ENCODE data around the gene SERAC1. TPM values are rescaled to one million over a fixed set of nuclear protein-coding genes. Genes with fewer than 3 reads are reported as not detected.
"Not testable (repeated sequence)": the region's sequence is repeated elsewhere in the genome, so short reads cannot be mapped to it uniquely, and the experiment has no call there.

The SERAC1 gene
- total RNA-seq, result 9.3 and 13.4 TPM in 2 replicates
- 8.7 TPM for polyA plus RNA-seq (2012)

- no peak for DNase-seq (ENCODE audit: low read depth)
Measured at GRCh38 chr6:158168040-158168289, at the start of gene SERAC1. TSS of gene SERAC1 (minus strand) at chr6:158168262. CDS start at chr6:158158363, 9,899 bp downstream.

- peak; percentile 87 for DNase-seq (ENCODE audit: low read depth)
Measured at GRCh38 chr6:158213925-158214674, 46.0 kb upstream of the SERAC1 start.

GRCh38 chr6:158211273-158212055, 43.4 kb upstream of the SERAC1 start:
- no peak for DNase-seq (ENCODE audit: low read depth)

GRCh38 chr6:158209582-158210333, 41.7 kb upstream of the SERAC1 start:
- DNase-seq (ENCODE audit: low read depth), result not testable (repeated sequence)

GRCh38 chr6:158208226-158209030, 40.4 kb upstream of the SERAC1 start:
- DNase-seq (ENCODE audit: low read depth), result not testable (repeated sequence)

GRCh38 chr6:158207422-158207788, 39.3 kb upstream of the SERAC1 start:
- no peak for DNase-seq (ENCODE audit: low read depth)

- no peak for DNase-seq (ENCODE audit: low read depth)
Measured at GRCh38 chr6:158206740-158207421, 38.8 kb upstream of the SERAC1 start.

GRCh38 chr6:158205169-158205944, 37.3 kb upstream of the SERAC1 start:
- no peak for DNase-seq (ENCODE audit: low read depth)

- DNase-seq (ENCODE audit: low read depth), result no peak
Measured at GRCh38 chr6:158198461-158198860, 30.4 kb upstream of the SERAC1 start.

GRCh38 chr6:158194487-158195280, 26.6 kb upstream of the SERAC1 start:
- no peak for DNase-seq (ENCODE audit: low read depth)

GRCh38 chr6:158191761-158192160, 23.7 kb upstream of the SERAC1 start:
- DNase-seq (ENCODE audit: low read depth), result no peak

GRCh38 chr6:158191032-158191431, 23.0 kb upstream of the SERAC1 start:
- no peak for DNase-seq (ENCODE audit: low read depth)

GRCh38 chr6:158188591-158188990, 20.5 kb upstream of the SERAC1 start:
- DNase-seq (ENCODE audit: low read depth), result peak; percentile 76

GRCh38 chr6:158185729-158186456, 17.8 kb upstream of the SERAC1 start:
- DNase-seq (ENCODE audit: low read depth), result peak; percentile 43

- no peak for DNase-seq (ENCODE audit: low read depth)
Measured at GRCh38 chr6:158184608-158185007, 16.5 kb upstream of the SERAC1 start.

- not testable (repeated sequence) for DNase-seq (ENCODE audit: low read depth)
Measured at GRCh38 chr6:158183174-158183972, 15.3 kb upstream of the SERAC1 start.

- not testable (repeated sequence) for DNase-seq (ENCODE audit: low read depth)
Measured at GRCh38 chr6:158177712-158178111, 9.7 kb upstream of the SERAC1 start.
